ENCODE results near the gene COL6A3.

DNA sequence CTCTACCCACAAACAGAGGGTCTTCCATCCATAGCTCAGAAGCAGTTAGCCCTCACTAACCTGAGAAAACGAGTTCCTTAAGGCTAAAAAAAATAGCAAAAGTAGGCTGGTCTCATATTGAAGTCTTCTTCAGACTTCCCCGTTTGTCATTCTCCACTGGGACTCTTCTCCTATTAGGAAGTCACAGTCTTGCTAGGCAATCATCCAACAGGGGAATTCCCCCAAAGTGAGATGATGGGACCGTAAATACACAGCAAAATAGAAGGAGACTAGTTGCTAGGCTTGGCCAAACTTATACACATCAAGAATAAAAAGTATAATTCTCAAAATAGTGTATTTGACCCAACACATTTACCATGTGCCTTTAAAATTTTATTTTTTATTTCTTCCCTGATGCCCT, 34.3 kb downstream of the COL6A3 start:
- TF ChIP-seq, protein P1, sequence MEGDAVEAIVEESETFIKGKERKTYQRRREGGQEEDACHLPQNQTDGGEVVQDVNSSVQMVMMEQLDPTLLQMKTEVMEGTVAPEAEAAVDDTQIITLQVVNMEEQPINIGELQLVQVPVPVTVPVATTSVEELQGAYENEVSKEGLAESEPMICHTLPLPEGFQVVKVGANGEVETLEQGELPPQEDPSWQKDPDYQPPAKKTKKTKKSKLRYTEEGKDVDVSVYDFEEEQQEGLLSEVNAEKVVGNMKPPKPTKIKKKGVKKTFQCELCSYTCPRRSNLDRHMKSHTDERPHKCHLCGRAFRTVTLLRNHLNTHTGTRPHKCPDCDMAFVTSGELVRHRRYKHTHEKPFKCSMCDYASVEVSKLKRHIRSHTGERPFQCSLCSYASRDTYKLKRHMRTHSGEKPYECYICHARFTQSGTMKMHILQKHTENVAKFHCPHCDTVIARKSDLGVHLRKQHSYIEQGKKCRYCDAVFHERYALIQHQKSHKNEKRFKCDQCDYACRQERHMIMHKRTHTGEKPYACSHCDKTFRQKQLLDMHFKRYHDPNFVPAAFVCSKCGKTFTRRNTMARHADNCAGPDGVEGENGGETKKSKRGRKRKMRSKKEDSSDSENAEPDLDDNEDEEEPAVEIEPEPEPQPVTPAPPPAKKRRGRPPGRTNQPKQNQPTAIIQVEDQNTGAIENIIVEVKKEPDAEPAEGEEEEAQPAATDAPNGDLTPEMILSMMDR (IDR thresholded peaks at IDR 0.05) = no peak
- TF ChIP-seq POLR2A (IDR thresholded peaks at IDR 0.05) = no peak

Measured in lower leg skin (tissue), 3 donors.